Naive thymus-derived CD4-positive, alpha-beta T cell (primary cell): Measurements from ENCODE around the gene APLF. TPM values are rescaled to one million over a fixed set of nuclear protein-coding genes. Genes with fewer than 3 reads are reported as not detected.

ENCODE experiments used
- ATAC-seq: fragments of 150-1000 bp; cut with Tn5 transposase; 2 replicates; pipeline ENCODE4 v1.10.0; 2021; ENCODE audit warnings: mild to moderate bottlenecking, moderate library complexity
- CTCF ChIA-PET: fragments of 350-600 bp; sonication (Branson Sonifier 250); formaldehyde crosslinking; loops from one replicate; lab custom pipeline; 2021; ENCODE audit warnings: antibody characterized with exemption; lab: Charles Lee
- POLR2A ChIA-PET: fragments of 350-600 bp; sonication (Branson Sonifier 250); formaldehyde crosslinking; loops from one replicate; lab custom pipeline; 2021; ENCODE audit warnings: antibody characterized with exemption, inconsistent platforms; lab: Charles Lee
- DNase-seq, 9 donors: peaks; one replicate each; pipeline versions ENCODE4 v3.0.0 to v3.0.0-alpha.2; 2020 to 2022; ENCODE audit warnings: mixed read lengths in 1 of 9
- H3K27ac ChIP-seq: one replicate; pipeline ENCODE4 v1.7.0; 2013; ENCODE audit warnings: mild to moderate bottlenecking, low read depth, low read length, moderate library complexity
- H3K27me3 ChIP-seq, 2 donors: one replicate each; pipeline ENCODE4 v1.7.0; 2013; ENCODE audit warnings: low read length in 2 of 2, mild to moderate bottlenecking in 2 of 2, moderate library complexity in 2 of 2; ENCODE audit not compliant: control insufficient read depth in 2 of 2, insufficient read depth in 2 of 2
- H3K36me3 ChIP-seq, 3 experiments: 1 replicate in 2 of 3; 2 replicates in 1 of 3; pipeline ENCODE4 v1.7.0; 2013; ENCODE audit warnings: low read length in 3 of 3, mild to moderate bottlenecking in 3 of 3, moderate library complexity in 1 of 3; ENCODE audit not compliant: insufficient read depth in 3 of 3, control insufficient read depth in 2 of 3
- H3K4me1 ChIP-seq, 2 donors: one replicate each; pipeline ENCODE4 v1.7.0; 2013; ENCODE audit warnings: low read length in 2 of 2, mild to moderate bottlenecking in 2 of 2, moderate library complexity in 1 of 2; ENCODE audit not compliant: control insufficient read depth in 2 of 2, insufficient read depth in 2 of 2
- H3K4me3 ChIP-seq: 2 replicates; pipeline ENCODE4 v1.7.0; 2013; ENCODE audit warnings: mild to moderate bottlenecking, low read length
- H3K9me3 ChIP-seq, 3 experiments: 1 replicate in 2 of 3; 2 replicates in 1 of 3; pipeline ENCODE4 v1.7.0; 2013; ENCODE audit warnings: low read length in 3 of 3; ENCODE audit not compliant: control insufficient read depth in 2 of 3
- H3K27ac Mint-ChIP-seq, 9 donors: one replicate each; pipeline ENCODE4 v1.8.0; 2020 to 2022; ENCODE audit warnings: mixed read lengths in 9 of 9, mild to moderate bottlenecking in 8 of 9, moderate library complexity in 5 of 9, inconsistent platforms in 2 of 9
- H3K27me3 Mint-ChIP-seq, 5 donors: one replicate each; pipeline ENCODE4 v1.8.0; 2021 to 2022; ENCODE audit warnings: mixed read lengths in 5 of 5, mild to moderate bottlenecking in 1 of 5
- H3K36me3 Mint-ChIP-seq, 5 donors: one replicate each; pipeline ENCODE4 v1.8.0; 2020 to 2022; ENCODE audit warnings: mixed read lengths in 5 of 5, mild to moderate bottlenecking in 3 of 5, inconsistent platforms in 1 of 5
- H3K4me1 Mint-ChIP-seq, 7 donors: one replicate each; pipeline ENCODE4 v1.8.0; 2020 to 2022; ENCODE audit warnings: mixed read lengths in 7 of 7, mild to moderate bottlenecking in 3 of 7, inconsistent platforms in 1 of 7
- H3K4me3 Mint-ChIP-seq, 10 donors: one replicate each; pipeline ENCODE4 v1.8.0; 2020 to 2022; ENCODE audit warnings: mild to moderate bottlenecking in 10 of 10, mixed read lengths in 10 of 10, moderate library complexity in 6 of 10, inconsistent platforms in 2 of 10
- H3K9me3 Mint-ChIP-seq, 11 donors: one replicate each; pipeline ENCODE4 v1.8.0; 2020 to 2022; ENCODE audit warnings: mixed read lengths in 11 of 11, mild to moderate bottlenecking in 4 of 11, inconsistent platforms in 1 of 11, moderate library complexity in 1 of 11
- intact Hi-C, 2 donors: fragments of 100-400 bp; cut with micrococcal nuclease; formaldehyde crosslinking; loops; one replicate each; pipeline ENCODE4 v1.15.1; 2023
- polyA plus RNA-seq, 2 donors: library from polyadenylated mRNA; unstranded; fragments of 300-500 nt; fragmentation: Illumina TruSeq; gene quantifications; one replicate each; pipeline ENCODE4 v1.2.3, GENCODE V29; 2021
- total RNA-seq, 6 experiments: library from RNA in 5 of 6; stranded (reverse) in 5 of 6; gene quantifications; 1 replicate in 5 of 6; 2 replicates in 1 of 6; pipeline ENCODE4 v1.2.3 and lab custom pipeline; 2021 to 2026

Gene APLF
- total and polyA plus RNA-seq, 7 experiments from 2014 or later: 1.4 to 8.9 (median 3.5) TPM

DNA sequence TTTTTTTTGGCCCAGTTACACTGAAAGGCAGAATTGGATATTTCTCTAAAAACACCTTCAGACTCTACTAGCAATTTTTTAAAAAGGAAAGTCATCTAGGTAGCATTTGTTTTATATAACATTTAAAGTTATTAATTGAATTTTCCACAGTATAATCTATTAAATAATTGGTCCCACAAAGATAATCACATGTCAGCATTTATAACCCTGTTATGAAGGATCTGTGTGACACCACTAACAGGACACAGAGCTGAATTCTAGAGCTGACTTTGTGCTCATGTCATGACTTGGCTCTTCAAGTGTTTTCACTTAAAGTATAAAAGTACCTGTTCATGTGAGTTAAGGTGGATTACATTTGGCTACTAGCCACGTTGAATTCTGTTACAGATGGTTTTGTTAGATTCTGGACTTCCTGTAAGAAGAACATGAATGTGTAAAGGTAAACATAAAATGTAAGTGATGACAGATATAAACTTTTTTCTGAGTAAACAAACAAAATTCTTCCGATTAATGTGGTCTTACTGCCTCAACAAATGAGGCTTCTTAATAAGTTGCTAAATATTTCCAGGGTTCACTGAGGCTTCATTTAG is 106.9 kb downstream of the APLF start:
- no peak overlapping the region for H3K27ac ChIP-seq
- H3K9me3 Mint-ChIP-seq: peaks cover 0 to 7% (median 2%) of the 10 kb centered on the region in 11 donors
- H3K36me3 Mint-ChIP-seq: peaks cover 6 to 36% (median 17%) of the 10 kb centered on the region in 5 donors
- no peak for DNase-seq
- no peaks in the 10 kb centered on the region for H3K4me1 Mint-ChIP-seq
- POLR2A ChIA-PET: interaction anchor here (0.5 kb wide), 1 partner anchor 413 kb away, joined by 3 read pairs; no protein-coding TSS in a partner anchor
- ATAC-seq: no peak
- no peaks in the 10 kb centered on the region for H3K27me3 Mint-ChIP-seq
- no peaks in the 10 kb centered on the region for H3K36me3 ChIP-seq
- no peaks in the 10 kb centered on the region for H3K27me3 ChIP-seq
- intact Hi-C loops: no loop called here
- no peak overlapping the region for H3K27ac Mint-ChIP-seq
- H3K4me3 ChIP-seq: no peak overlapping the region
- CTCF ChIA-PET: interaction anchor here (0.6 kb wide), 1 partner anchor 1290 kb away, joined by 5 read pairs; no protein-coding TSS in a partner anchor
- H3K9me3 ChIP-seq: no peaks in the 10 kb centered on the region
- H3K4me3 Mint-ChIP-seq: no peak overlapping the region
- no peaks in the 10 kb centered on the region for H3K4me1 ChIP-seq

DNA sequence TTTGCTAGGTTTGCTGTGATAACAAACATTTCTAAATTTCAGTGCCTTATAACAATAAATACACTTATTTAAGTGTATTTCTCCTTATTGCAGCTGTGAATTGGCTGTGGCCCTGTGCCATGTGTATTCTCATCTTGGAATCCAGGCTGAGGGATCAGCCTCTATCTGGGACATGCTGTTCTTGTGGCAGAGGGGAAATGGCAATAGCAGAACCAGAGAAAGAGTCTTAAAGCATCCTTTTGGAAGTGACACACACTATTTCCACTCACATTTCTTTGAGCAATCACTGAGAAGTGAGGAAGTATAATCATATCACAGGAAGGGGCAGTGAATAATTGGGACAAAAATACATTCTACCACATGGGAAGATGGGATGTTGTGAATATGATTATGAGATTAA is 109.8 kb downstream of the APLF start:
- no peaks in the 10 kb centered on the region for H3K9me3 ChIP-seq
- H3K36me3 Mint-ChIP-seq: peaks cover 6 to 28% (median 16%) of the 10 kb centered on the region in 5 donors
- DNase-seq (no peak), ATAC-seq (no peak)
- H3K4me1 Mint-ChIP-seq: no peaks in the 10 kb centered on the region
- intact Hi-C loops: no loop called here
- no peaks in the 10 kb centered on the region for H3K36me3 ChIP-seq
- H3K27me3 ChIP-seq: no peaks in the 10 kb centered on the region
- no peaks in the 10 kb centered on the region for H3K27me3 Mint-ChIP-seq
- no peaks in the 10 kb centered on the region for H3K4me1 ChIP-seq
- peaks cover 0 to 4% (median 0%) of the 10 kb centered on the region in 11 donors for H3K9me3 Mint-ChIP-seq
- CTCF ChIA-PET: no interaction called here
- H3K4me3 Mint-ChIP-seq: no peak overlapping the region
- POLR2A ChIA-PET: no interaction called here
- no peak overlapping the region for H3K27ac Mint-ChIP-seq
- no peak overlapping the region for H3K27ac ChIP-seq
- no peak overlapping the region for H3K4me3 ChIP-seq

DNA sequence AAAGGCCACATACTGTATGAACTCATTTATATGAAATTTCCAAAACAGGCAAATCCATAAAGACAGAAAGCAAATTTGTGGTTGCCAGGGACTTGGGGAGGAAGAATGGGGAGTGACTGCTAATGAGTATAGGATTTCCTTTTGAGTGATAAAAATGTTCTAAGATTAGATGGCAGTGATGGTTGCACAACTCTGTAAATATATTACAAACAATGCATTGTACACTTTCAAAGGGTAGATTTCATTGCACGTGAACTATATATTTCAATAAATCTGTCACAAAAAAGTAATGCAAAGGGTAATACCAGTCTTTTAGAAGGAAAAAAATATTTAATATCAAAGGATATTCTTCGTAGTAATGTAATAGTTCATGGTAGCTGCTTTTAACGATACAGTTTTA is 112.3 kb downstream of the APLF start:
- H3K4me1 Mint-ChIP-seq: no peaks in the 10 kb centered on the region
- H3K36me3 Mint-ChIP-seq: peaks cover 6 to 25% (median 16%) of the 10 kb centered on the region in 5 donors
- CTCF ChIA-PET: no interaction called here

GRCh38 chr2:68588589-68588988 is 121.2 kb downstream of the APLF start:
- POLR2A ChIA-PET: no interaction called here
- Mint-ChIP-seq H3K4me1 (peaks cover 0 to 4% (median 0%) of the 10 kb centered on the region in 7 donors), H3K27ac (no peak overlapping the region), H3K27me3 (peaks cover 0 to 4% (median 0%) of the 10 kb centered on the region in 5 donors), H3K9me3 (no peaks in the 10 kb centered on the region), H3K4me3 (no peak overlapping the region), H3K36me3 (peaks cover 0 to 10% (median 9%) of the 10 kb centered on the region in 5 donors)
- DNase-seq (no peak), ATAC-seq (no peak)
- no peaks in the 10 kb centered on the region for H3K4me1 ChIP-seq
- intact Hi-C loops: no loop called here
- no peaks in the 10 kb centered on the region for H3K27me3 ChIP-seq
- CTCF ChIA-PET: interaction anchor here (0.7 kb wide), 1 partner anchor 13 kb away, joined by 6 read pairs; no protein-coding TSS in a partner anchor
- no peaks in the 10 kb centered on the region for H3K9me3 ChIP-seq
- no peak overlapping the region for H3K4me3 ChIP-seq
- no peaks in the 10 kb centered on the region for H3K36me3 ChIP-seq
- no peak overlapping the region for H3K27ac ChIP-seq

More for the DNA sequence above, 112.3 kb downstream of the APLF start:
- Histone ChIP-seq H3K27me3 (no peaks in the 10 kb centered on the region), H3K4me1 (no peaks in the 10 kb centered on the region), H3K4me3 (no peak overlapping the region), H3K27ac (no peak overlapping the region), H3K36me3 (no peaks in the 10 kb centered on the region), H3K9me3 (no peaks in the 10 kb centered on the region)
- intact Hi-C loops: no loop called here
- ATAC-seq (no peak), DNase-seq (no peak)
- peaks cover 0 to 4% (median 0%) of the 10 kb centered on the region in 11 donors for H3K9me3 Mint-ChIP-seq
- no peaks in the 10 kb centered on the region for H3K27me3 Mint-ChIP-seq
- POLR2A ChIA-PET: no interaction called here
- H3K4me3 Mint-ChIP-seq: no peak overlapping the region
- no peak overlapping the region for H3K27ac Mint-ChIP-seq

DNA sequence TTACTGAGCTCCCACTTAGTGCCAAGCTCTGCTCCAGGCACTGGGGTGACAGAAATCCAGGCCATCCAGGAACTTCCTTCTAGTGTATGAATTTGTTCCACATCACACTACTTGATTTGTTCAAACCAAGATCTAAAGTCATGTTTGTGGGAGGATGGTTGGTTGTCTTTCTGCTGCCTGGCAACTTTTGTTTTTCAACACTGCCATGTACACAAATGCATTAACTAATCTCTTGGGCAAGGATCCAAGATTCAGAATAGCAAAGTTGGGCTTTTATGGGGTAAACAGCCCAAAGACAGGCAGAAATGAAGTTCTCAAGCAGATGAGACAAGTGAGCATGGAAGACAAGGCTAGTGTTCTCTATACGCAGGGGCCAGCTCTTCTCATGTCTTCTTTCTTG is 122.6 kb downstream of the APLF start:
- H3K9me3 ChIP-seq: no peaks in the 10 kb centered on the region
- Mint-ChIP-seq H3K9me3 (no peaks in the 10 kb centered on the region), H3K36me3 (peaks cover 0 to 10% (median 9%) of the 10 kb centered on the region in 5 donors), H3K27ac (no peak overlapping the region), H3K4me3 (no peak overlapping the region), H3K4me1 (peaks cover under 1 to 6% (median 3%) of the 10 kb centered on the region in 7 donors), H3K27me3 (peaks cover 0 to 4% (median 0%) of the 10 kb centered on the region in 5 donors)
- no peaks in the 10 kb centered on the region for H3K4me1 ChIP-seq
- no peak overlapping the region for H3K27ac ChIP-seq
- DNase-seq (no peak), ATAC-seq (no peak)
- no peaks in the 10 kb centered on the region for H3K36me3 ChIP-seq
- H3K27me3 ChIP-seq: no peaks in the 10 kb centered on the region
- H3K4me3 ChIP-seq: no peak overlapping the region
- ChIA-PET POLR2A (no interaction called here), CTCF (interaction anchor here (0.6 kb wide), 1 partner anchor 36 kb away, joined by 3 read pairs; no protein-coding TSS in a partner anchor)
- intact Hi-C loops: loop anchor here in 1 of 2 donors (5.0 kb wide), 1 partner anchor 317 kb away; no protein-coding TSS in a partner anchor

- Histone ChIP-seq H3K9me3 (no peaks in the 10 kb centered on the region), H3K4me1 (no peaks in the 10 kb centered on the region), H3K36me3 (no peaks in the 10 kb centered on the region), H3K27me3 (no peaks in the 10 kb centered on the region), H3K27ac (no peak overlapping the region), H3K4me3 (no peak overlapping the region)
- no peak for DNase-seq
- intact Hi-C loops: loop anchor here in 1 of 2 donors (5.0 kb wide), 1 partner anchor 317 kb away; no protein-coding TSS in a partner anchor
- no peaks in the 10 kb centered on the region for H3K9me3 Mint-ChIP-seq
- H3K4me1 Mint-ChIP-seq: peaks cover 3 to 10% (median 7%) of the 10 kb centered on the region in 7 donors
- H3K4me3 Mint-ChIP-seq: no peak overlapping the region
- ChIA-PET CTCF (interaction anchor here (1.1 kb wide), 1 partner anchor 128 kb away, joined by 3 read pairs; no protein-coding TSS in a partner anchor), POLR2A (no interaction called here)
- ATAC-seq: no peak
- H3K27ac Mint-ChIP-seq: no peak overlapping the region
- H3K36me3 Mint-ChIP-seq: peaks cover 0 to 10% (median 9%) of the 10 kb centered on the region in 5 donors
- peaks cover 0 to 5% (median 0%) of the 10 kb centered on the region in 5 donors for H3K27me3 Mint-ChIP-seq
Observed at GRCh38 chr2:68590702-68591101, 123.3 kb downstream of the APLF start.
